H1 (cell line): ENCODE measurements around the gene SUPT20H. TPM values are rescaled to one million over a fixed set of nuclear protein-coding genes. Genes with fewer than 3 reads are reported as not detected.

Experiments used
- CBX5 ChIP-seq: fragments of 300-800, 300-1000 bp; sonication (generic); IDR thresholded peaks from 2 replicates; pipeline ENCODE4 v1.7.1; 2016; ENCODE audit warnings: antibody characterized with exemption, low read length, low read depth
- CHD1 ChIP-seq: IDR thresholded peaks from 2 replicates; pipeline ENCODE4 v1.6.1; 2012; ENCODE audit warnings: low read depth, low read length, improper control_type of control experiment
- EGR1 ChIP-seq: IDR thresholded peaks from 2 replicates; pipeline ENCODE4 v1.6.1; 2011; ENCODE audit warnings: low read depth, low read length, borderline replicate concordance
- HDAC6 ChIP-seq: IDR thresholded peaks from one replicate; pipeline ENCODE4 v1.7.1; 2012; ENCODE audit warnings: low read depth, mild to moderate bottlenecking, inconsistent platforms, low read length, moderate library complexity
- TEAD4 ChIP-seq: IDR thresholded peaks from 2 replicates; pipeline ENCODE4 v1.6.1; 2012; ENCODE audit warnings: low read depth, low read length, inconsistent platforms, mixed read lengths
- polyA plus RNA-seq, 7 experiments: library from polyadenylated mRNA; depleted of rRNA in 3 of 7; stranded (reverse) in 5 of 7; unstranded in 2 of 7; fragments of >200 nt in 5 of 7; fragments of 200-250 nt in 2 of 7; gene quantifications; 1 replicate in 5 of 7; 2 replicates in 1 of 7; 4 replicates in 1 of 7; pipeline versions ENCODE4 v1.2.1 to v1.2.3, GENCODE V29; 2011 to 2013; ENCODE audit warnings: missing spikeins in 2 of 7, mixed read lengths in 2 of 7
- total RNA-seq: library from RNA; stranded (reverse); fragmentation: NEBNext Ultra II Directional; extraction: Animal tissue kit (Norgen Biotek cat#: 25700); gene quantifications from 2 replicates; pipeline ENCODE4 v1.2.1, GENCODE V29; 2021
- TF ChIP-seq, protein P1 (sequence below): IDR thresholded peaks from 2 replicates; pipeline ENCODE4 v1.6.1; 2012; ENCODE audit warnings: low read length, inconsistent platforms

SUPT20H gene
- total and polyA plus RNA-seq, 2 of the 8 experiments (the other 6 are each of a cell fraction or from before 2014, with no cell fraction given) = 69.2 to 75.1 TPM

DNA sequence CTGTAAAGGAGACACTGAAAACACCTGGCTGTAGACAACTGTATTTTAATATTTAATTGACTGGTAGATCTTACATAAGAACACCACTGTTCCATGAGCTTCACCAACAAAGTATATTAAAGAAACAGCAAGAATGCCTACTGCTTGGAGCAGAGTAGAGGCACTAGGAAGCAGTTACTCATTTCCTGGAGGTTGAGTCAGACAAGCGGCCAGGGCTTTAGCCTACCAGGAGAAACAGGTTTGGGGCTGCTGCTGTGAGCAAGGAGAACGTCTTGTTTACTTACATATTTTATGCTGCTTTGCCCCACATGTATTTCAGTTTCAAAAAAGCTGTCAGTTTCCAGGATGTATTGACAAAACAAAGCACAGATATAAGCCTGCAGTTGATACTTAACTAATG is 93.7 kb downstream of the SUPT20H start (continued):
- no peak for TF ChIP-seq EGR1
- TF ChIP-seq HDAC6 = no peak
- TF ChIP-seq TEAD4 = no peak
- TF ChIP-seq, protein P1, sequence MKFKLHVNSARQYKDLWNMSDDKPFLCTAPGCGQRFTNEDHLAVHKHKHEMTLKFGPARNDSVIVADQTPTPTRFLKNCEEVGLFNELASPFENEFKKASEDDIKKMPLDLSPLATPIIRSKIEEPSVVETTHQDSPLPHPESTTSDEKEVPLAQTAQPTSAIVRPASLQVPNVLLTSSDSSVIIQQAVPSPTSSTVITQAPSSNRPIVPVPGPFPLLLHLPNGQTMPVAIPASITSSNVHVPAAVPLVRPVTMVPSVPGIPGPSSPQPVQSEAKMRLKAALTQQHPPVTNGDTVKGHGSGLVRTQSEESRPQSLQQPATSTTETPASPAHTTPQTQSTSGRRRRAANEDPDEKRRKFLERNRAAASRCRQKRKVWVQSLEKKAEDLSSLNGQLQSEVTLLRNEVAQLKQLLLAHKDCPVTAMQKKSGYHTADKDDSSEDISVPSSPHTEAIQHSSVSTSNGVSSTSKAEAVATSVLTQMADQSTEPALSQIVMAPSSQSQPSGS = no peak
- TF ChIP-seq CBX5 = no peak
- TF ChIP-seq CHD1 = no peak
